Forelimb muscle (tissue), 1 donor: ENCODE data around the gene LEP. TPM values are rescaled to one million over a fixed set of nuclear protein-coding genes. Genes with fewer than 3 reads are reported as not detected.
"Not testable (repeated sequence)": the region's sequence is repeated elsewhere in the genome, so short reads cannot be mapped to it uniquely, and the experiment has no call there.

Experiments
- DNase-seq: peaks from one replicate; pipeline ENCODE4 v3.0.0-alpha.2; 2013; ENCODE audit warnings: low read depth
- polyA plus RNA-seq: library from polyadenylated mRNA; unstranded; fragments of 120-200 nt; gene quantifications from one replicate; pipeline ENCODE4 v1.2.1, GENCODE V29; 2013; ENCODE audit not compliant: insufficient read length

LEP gene
- polyA plus RNA-seq, 1 donor = not detected

GRCh38 chr7:128210590-128211570, 30.2 kb upstream of the LEP start:
- no peak for DNase-seq

GRCh38 chr7:128211626-128212025, 29.5 kb upstream of the LEP start:
- DNase-seq = no peak

- no peak for DNase-seq
These were observed 26.6 kb upstream of the LEP start for GRCh38 chr7:128214463-128214862.

GRCh38 chr7:128215281-128215680, 25.8 kb upstream of the LEP start:
- no peak for DNase-seq

- DNase-seq = no peak
These were observed 25.3 kb upstream of the LEP start for GRCh38 chr7:128215739-128216138.

- no peak for DNase-seq
These were observed 23.9 kb upstream of the LEP start for GRCh38 chr7:128217030-128217805.

- DNase-seq = no peak
These were observed 23.0 kb upstream of the LEP start for GRCh38 chr7:128217967-128218652.

GRCh38 chr7:128219636-128220035, 21.4 kb upstream of the LEP start:
- no peak for DNase-seq

- no peak for DNase-seq
These were observed 19.1 kb upstream of the LEP start for GRCh38 chr7:128221929-128222403.

GRCh38 chr7:128226132-128226980, 14.7 kb upstream of the LEP start:
- DNase-seq = no peak

GRCh38 chr7:128227271-128227670, 13.8 kb upstream of the LEP start:
- no peak for DNase-seq

- DNase-seq = no peak
These were observed 10.1 kb upstream of the LEP start for GRCh38 chr7:128231021-128231420.

GRCh38 chr7:128231677-128232076, 9.4 kb upstream of the LEP start:
- no peak for DNase-seq

GRCh38 chr7:128233471-128233870, 7.6 kb upstream of the LEP start:
- DNase-seq = no peak

GRCh38 chr7:128234476-128235026, 6.5 kb upstream of the LEP start:
- DNase-seq = no peak

GRCh38 chr7:128235471-128235870, 5.6 kb upstream of the LEP start:
- DNase-seq = no peak

- DNase-seq = no peak
These were observed 4.0 kb upstream of the LEP start for GRCh38 chr7:128236924-128237586.

- DNase-seq = not testable (repeated sequence)
These were observed 1.9 kb upstream of the LEP start for GRCh38 chr7:128239146-128239545.

GRCh38 chr7:128242661-128243060, 1.6 kb downstream of the LEP start:
- no peak for DNase-seq

- DNase-seq = no peak
These were observed 2.2 kb downstream of the LEP start for GRCh38 chr7:128243273-128243672.
